RPMI8226 (cell line): ENCODE data around the gene NUP210.

Experiments used
- DNase-seq: peaks from one replicate; pipeline ENCODE4 v3.0.0-alpha.2; 2015

The NUP210 gene

GRCh38 chr3:13318626-13319470, 101.3 kb downstream of the NUP210 start:
- DNase-seq = no peak

DNA sequence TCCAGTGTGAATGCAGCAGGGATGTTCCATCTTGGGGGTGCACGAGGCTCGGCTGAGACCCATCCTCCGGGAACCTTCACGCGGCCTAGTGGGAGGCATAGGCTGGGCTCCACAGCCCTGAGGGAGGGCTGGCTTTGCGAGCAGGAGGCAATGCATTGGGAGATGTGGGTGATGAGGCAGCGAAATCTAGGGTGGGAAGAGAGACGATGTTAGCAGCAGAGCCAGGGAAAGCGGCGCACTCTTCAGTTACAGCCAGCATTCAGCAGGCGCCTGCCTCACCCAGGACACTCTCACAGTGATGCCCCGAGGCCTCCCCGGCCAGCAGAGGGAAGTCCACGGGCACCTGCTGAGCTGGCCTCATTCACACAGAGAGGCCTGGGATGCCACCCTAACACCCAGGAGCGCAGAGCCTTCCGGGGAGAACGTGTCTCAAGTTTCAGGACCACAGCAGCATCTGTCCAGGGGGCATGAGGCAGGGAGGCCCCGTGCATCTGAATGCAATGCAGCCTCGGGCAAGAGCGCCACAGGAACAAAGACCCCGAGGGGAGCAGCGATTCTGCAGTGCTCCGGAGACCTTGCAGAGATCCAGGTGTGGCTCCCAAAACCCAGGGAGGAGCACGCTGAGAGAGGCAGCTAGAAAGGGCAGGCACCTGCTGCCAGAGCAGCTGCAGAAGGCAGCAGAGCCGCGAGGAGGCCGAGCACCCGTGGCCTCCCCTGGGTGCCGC, 102.4 kb downstream of the NUP210 start:
- DNase-seq = no peak

DNA sequence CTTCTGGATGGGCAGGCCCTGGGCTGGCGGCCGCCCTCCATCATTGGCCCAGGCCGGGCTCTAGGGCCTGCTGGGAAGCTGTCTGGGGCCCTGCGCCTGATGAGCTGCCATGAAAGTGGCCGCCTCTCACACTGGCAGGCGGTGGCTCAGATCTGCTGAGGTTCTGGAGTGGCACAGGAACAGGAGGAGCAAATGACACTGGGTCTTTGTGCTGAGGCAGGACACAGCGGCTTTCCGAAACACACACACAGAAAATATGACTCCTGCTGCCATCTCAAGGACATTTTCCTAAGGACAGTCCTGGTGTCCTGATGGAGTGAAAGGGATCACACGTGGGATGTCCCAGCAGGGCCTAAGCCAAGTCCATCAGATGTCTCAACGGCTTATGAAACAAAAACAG, 103.5 kb downstream of the NUP210 start:
- no peak for DNase-seq

DNA sequence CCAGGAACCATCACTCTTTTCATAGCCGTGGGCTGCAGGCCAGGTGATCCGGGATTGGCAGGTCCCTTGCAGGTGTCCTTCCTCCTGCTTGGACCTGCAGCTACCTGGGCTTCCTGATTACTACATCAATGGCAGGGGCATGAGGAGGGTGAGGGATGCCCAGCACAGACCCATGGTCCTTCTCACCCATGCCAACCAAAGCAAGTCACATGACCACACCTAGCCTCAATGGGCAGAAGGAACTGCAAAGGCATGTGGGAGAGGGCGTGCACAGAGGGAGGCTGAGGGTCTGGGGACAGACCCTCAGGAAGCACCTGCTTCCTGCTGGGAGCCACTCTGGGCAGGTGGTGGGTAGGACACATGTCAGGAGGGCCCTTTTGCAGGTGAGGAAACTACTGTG, 105.2 kb downstream of the NUP210 start:
- DNase-seq = no peak

GRCh38 chr3:13313813-13314212, 106.3 kb downstream of the NUP210 start:
- DNase-seq = no peak

- no peak for DNase-seq
Measured at GRCh38 chr3:13309004-13309403, 111.1 kb downstream of the NUP210 start.

DNA sequence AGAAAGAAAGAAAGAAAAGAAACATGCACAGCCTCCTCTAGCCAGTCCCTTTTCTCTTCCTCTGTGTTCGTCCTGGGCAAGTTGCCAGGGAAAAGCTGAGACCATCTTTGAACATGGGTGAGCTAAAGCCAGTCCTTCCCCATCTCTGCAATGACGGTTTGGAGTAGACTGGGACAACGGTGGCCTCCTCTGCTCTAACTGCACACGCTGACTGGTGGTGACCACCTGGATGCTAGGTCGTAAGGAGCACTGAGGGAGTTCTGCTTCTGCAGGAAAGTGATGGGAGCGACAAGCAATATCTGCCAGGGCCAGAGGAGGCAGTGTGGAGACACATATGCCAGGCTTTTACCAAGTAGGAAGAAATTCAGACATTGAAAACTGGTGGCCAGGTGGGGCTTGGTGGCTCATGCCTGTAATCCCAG, 111.7 kb downstream of the NUP210 start:
- DNase-seq = peak; percentile 60

DNA sequence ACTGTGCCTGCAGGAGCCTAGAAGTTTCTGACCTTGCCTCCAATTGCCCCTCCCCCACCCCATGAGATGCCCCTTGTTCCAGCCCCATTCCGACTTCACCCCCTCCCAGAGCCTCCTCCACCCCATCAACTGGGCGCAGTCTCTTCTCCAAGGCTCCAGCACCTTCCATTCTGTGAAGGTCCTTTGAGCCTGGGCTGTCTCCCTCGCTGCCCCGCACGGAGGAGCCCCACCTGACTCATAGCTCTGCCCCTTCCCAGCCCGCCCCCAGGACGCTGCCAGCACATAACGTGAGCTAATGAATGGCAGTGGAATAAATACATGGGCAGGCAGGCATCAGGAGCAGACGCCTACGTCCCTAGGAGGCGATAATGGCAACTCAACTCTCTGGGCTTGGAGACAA, 113.1 kb downstream of the NUP210 start:
- DNase-seq = no peak

DNA sequence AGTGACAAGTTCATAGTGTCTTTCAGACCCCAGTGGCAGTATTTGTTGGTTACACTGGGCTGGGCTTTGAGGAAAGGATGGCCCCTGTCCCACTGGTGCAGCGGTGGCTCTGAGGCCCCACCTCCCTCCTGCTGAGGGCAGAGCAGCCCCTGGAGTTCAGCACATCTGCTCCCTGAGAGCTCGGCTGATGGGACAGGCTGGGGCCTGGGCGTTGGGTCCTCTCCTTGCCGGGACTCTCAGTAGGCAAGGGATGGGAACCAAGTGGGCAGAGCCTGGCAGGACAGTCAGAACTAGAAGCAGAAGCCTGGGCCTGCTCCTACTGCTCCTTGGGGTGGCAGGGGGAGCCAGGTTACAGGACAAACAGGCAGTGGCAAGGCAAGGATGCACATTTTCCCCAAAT, 114.5 kb downstream of the NUP210 start:
- no peak for DNase-seq

GRCh38 chr3:13303410-13303809, 116.7 kb downstream of the NUP210 start:
- DNase-seq = no peak

DNA sequence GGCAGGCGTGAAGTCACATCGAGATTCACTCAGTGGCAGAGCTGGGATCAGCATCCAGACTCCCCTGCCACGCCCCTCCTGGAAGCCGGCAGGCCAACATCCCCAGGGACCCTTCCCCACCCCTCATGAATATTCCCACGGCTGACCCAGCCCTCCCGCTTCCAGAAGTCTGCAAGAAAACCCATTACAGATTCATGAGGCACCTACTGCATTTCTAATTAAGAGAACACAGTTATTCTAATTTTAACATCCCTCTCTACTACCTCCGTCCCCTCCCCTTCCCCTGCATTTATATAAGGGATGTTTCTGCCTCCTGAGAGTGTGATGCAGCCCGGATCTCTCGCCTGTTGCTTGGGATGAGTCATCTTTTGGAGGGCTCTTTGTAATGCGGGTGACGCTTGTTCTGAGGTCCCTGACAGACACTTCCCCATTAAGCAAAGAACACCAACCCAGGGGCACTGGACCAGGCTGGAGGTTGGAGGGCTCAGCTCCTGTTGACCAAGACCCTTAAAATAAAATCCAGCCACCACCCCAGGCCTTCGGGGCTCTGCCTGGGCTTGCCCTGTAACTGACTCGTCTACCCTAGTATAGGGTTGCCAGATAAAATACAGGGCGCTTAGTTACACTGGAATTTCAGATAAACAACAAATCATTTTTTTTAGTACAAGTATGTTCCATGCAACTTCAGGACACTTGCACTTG, 118.7 kb downstream of the NUP210 start:
- DNase-seq = no peak

DNA sequence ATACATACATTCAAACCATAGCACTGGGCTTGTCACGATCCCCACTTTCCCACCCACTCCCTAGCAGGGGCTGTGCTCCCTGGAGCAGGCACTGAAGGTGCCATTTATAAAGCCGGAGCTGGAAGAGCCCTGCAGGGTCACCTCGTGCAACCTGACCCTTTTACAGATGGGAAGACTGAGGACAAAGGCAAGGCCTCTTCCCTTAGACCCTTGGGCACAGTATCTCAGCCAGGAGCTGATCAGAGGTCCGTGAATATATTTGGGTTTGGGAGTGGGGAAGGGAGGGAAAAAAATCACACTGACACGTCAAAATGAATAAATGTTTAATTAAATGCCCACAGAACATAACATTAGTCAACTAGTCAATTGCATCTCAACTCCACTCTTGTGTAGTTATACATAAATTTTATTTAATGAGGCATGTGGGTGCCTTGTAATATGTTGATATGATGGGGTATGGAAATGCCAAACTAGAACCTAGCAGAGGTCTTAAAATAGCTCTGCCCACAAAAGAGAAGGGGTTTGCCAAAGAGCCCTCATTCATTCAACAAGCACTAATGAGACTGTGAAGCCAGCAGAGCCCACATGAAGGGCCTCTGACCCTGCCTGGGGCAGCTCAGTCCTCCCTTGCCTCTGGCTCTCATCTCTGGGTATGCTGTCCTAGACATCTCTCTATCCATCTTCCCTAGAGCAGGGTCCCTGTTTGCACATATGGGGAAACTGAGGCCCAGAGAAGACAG, 119.4 kb downstream of the NUP210 start:
- DNase-seq = no peak

GRCh38 chr3:13299531-13300155, 120.5 kb downstream of the NUP210 start:
- DNase-seq = no peak

DNA sequence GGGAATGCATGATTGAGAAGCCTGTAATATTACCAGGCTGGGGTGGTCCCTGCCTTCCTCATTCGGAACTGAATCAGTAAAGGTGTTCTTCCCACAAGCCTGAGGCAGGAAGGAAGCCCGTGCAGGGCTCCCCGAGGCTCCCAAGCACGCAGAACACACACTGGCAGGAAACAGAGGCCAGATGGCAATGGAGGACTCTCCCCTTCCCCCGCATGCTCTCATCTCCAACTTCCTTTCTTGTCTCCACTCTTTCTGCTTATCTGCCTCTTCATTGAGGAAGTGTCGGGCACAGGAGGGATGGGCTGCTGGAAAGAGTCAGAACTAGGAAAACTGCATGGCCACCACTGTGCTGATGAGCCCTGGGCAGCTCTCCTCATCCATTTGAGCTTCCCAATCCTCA, 123.5 kb downstream of the NUP210 start:
- DNase-seq = no peak

DNA sequence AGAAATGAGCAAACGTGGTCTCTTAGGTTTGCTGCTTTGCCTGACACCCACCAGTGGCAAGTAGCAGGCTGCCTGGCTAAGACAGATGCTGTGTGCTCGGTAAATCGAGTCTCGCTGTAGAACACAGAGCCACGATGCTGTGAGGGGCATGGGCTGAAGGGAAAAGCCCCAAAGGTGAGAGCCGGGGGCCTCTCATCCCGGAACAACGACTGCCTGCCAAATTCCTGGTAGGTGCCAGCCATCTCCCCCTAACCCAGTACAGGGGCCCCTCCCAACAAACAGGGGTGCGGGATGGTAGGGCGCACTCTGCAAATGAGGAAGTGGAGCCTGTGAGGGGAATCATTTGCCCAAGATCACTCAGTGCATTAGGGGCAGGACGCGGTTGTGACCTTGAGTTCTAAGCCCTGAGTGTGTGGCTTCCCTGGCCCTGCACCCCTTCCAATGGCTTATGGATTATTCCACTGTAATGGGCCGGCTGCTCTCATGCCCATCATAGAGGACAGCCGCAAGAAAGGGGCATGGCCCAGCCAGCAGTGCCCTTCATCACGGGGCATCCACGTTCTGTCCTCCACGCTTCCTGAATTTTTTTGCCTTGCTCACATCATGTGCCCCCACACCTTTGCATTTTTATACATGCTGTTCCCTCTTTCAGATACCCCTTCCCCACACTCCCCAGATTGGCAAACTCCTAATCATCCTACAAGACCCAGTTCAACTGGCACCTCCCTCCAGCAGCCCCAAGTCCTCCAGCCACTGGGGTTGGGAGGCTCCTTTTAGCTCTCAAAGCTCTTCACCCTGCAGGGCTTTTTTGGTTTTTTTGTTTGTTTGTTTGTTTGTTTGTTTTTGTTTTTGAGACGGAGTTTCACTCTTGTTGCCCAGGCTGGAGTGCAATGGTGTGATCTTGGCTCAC, 125.4 kb downstream of the NUP210 start:
- DNase-seq = no peak

GRCh38 chr3:13292375-13292774, 127.7 kb downstream of the NUP210 start:
- no peak for DNase-seq

DNA sequence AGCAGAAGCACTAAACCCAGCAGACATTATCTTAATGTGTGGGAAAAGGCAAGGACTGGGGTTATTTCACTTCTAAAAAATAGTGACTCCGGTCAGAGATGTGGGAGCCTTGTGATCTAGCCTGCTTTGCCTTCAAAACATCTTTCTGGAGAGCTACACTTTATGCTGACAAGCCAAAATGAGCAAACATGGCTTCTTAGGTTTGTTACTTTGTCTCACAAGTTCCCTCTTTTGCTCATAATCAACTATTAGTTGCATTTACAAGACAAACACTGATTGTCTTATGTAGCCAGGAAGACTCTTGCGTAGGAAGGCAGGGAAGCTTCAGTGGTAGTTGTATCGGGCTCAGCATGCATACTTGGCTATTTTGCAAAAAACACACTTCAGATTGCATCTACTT, 129.2 kb downstream of the NUP210 start:
- no peak for DNase-seq

GRCh38 chr3:13289771-13290285, 130.3 kb downstream of the NUP210 start:
- no peak for DNase-seq

DNA sequence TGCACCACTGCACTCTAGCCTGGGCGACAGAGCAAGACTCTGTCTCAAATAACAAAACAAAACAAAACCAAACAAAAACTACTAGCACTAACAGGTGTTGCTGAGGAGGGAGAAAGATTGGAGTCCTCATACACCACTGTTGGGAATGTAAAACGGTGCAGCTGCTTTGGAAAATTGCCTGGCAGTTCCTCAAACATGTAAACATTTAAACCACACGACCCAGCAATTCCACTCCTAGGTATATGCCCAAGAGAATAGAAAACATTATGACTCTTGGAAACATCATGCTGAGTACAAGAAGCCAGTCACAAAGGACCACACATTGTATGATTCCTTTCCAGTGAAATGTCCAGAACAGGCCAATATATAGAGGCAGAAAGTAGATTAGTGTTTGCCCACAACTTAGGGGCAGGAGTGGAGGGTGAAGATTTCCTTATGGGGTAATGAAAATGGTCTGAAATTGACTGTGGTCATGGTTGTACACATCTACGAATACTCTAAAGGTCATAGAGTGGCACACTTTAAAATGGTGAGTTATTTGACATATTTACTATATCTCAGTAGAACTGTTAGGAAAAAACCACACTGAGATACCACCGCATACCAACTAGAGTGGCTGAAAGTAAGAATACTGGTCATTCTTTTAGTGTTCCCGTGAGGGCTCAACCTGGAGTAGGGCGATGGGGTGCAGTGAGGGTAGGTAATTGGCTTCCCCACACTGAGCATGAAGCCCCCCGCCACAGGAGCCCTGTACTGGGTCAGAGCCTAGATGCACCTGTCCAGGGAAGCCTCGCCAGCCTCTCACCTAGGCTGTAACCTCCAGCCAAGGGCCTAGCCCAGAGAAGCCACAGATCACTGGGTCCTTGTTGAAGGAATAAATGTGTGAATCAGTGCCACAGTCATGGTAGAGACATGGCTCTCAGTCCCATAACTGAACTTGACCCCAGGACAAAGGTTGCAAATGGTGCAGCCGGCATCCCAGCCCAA, 131.1 kb downstream of the NUP210 start:
- DNase-seq = no peak

DNA sequence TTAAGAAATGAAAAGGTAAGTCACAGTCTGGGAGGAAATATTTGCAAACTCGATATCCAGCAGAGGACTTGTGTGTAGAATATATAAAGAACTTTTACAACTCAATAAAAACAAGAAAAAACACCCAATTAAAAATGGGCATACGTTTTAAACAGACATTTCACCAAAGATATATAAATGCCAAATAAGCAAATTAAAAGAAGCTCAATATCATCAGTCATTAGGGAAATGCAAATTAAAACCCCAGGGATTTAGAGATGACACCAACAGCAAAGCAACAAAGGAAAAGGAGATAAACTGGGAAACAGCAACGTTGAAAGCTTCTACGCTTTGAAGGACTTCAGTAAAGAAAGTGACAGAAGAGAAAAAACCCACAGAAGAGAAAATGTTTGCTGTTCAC, 132.3 kb downstream of the NUP210 start:
- no peak for DNase-seq
